HCT116 (cell line): ENCODE data around the gene CLDN3. TPM values are rescaled to one million over a fixed set of nuclear protein-coding genes. Genes with fewer than 3 reads are reported as not detected.

Source experiments
- ATAC-seq: fragments of 200-7000 bp; cut with Tn5 transposase; 2 replicates; pipeline ENCODE4 v1.9.1; 2020; ENCODE audit warnings: mild to moderate bottlenecking, moderate library complexity
- BruUV-seq: library from RNA; stranded (reverse); fragments of 400-500 nt; replicated peaks from 2 replicates; lab custom pipeline; 2021; lab: Mats Ljungman, UMichigan
- CTCF ChIA-PET: fragments of 300-600 bp; sonication (Branson Sonifier 250); formaldehyde crosslinking; loops from one replicate; lab custom pipeline; 2021; ENCODE audit warnings: antibody characterized with exemption; lab: Charles Lee
- POLR2A ChIA-PET: fragments of 300-600, 350-600 bp; sonication (Branson Sonifier 250); formaldehyde crosslinking; loops from one replicate; lab custom pipeline; 2021; ENCODE audit warnings: antibody characterized with exemption; lab: Charles Lee
- RAD21 ChIA-PET, 2 experiments: fragments of 300-600 bp; sonication (Branson Sonifier 250); formaldehyde crosslinking; loops; one replicate each; lab custom pipeline; 2023; ENCODE audit warnings: low total read pairs in 2 of 2; ENCODE audit not compliant: uncharacterized antibody in 2 of 2, unreplicated experiment in 2 of 2, low non-redundant PET in 1 of 2; lab: Charles Lee
- DNase-seq: peaks from one replicate; pipeline ENCODE4 v3.0.0-alpha.2; 2010; ENCODE audit warnings: low read depth, low spot score
- H2AFZ ChIP-seq: fragments of 200-600 bp; shearing (Covaris generic), sonication (generic); 2 replicates; pipeline ENCODE4 v1.6.1; 2017; ENCODE audit warnings: low read depth, mixed run types, mixed read lengths, antibody characterized with exemption, low read length; ENCODE audit not compliant: poor library complexity, severe bottlenecking
- H3K27ac ChIP-seq: 2 replicates; pipeline ENCODE4 v1.5.1; 2012; ENCODE audit warnings: low read depth, low read length
- H3K27me3 ChIP-seq: fragments of 200-600 bp; sonication (generic); 2 replicates; pipeline ENCODE4 v1.6.1; 2016; ENCODE audit warnings: mixed run types, low read length, mixed read lengths; ENCODE audit not compliant: insufficient read depth
- H3K36me3 ChIP-seq, 2 experiments: fragments of 200-500 bp in 1 of 2; fragments of 200-600 bp in 1 of 2; sonication (Bioruptor generic) in 1 of 2; sonication (generic) in 1 of 2; 2 replicates each; pipeline versions ENCODE4 v1.5.1 to v1.6.1; 2014 to 2016; ENCODE audit warnings: low read length in 2 of 2, inconsistent platforms in 1 of 2, mixed read lengths in 1 of 2, mixed run types in 1 of 2; ENCODE audit not compliant: insufficient read depth in 2 of 2, control insufficient read depth in 1 of 2
- H3K4me1 ChIP-seq, 2 experiments: fragments of 200-600 bp in 1 of 2; sonication (generic) in 1 of 2; 2 replicates each; pipeline versions ENCODE4 v1.5.1 to v1.6.1; 2012 to 2017; ENCODE audit warnings: low read length in 2 of 2, inconsistent platforms in 1 of 2, mild to moderate bottlenecking in 1 of 2, mixed read lengths in 1 of 2, mixed run types in 1 of 2, moderate library complexity in 1 of 2; ENCODE audit not compliant: insufficient read depth in 2 of 2, control insufficient read depth in 1 of 2
- H3K4me2 ChIP-seq: fragments of 200-600 bp; sonication (generic); 2 replicates; pipeline ENCODE4 v1.6.1; 2017; ENCODE audit warnings: mixed run types, low read length, mixed read lengths
- H3K4me3 ChIP-seq, 2 experiments: fragments of 200-600 bp in 1 of 2; sonication (generic) in 1 of 2; replicated peaks in 1 of 2; 2 replicates each; pipeline ENCODE4 v1.5.1; 2011 to 2016; ENCODE audit warnings: low read length in 2 of 2, control low read depth in 1 of 2, low read depth in 1 of 2, mild to moderate bottlenecking in 1 of 2, mixed read lengths in 1 of 2, mixed run types in 1 of 2
- H3K79me2 ChIP-seq: fragments of 200-600 bp; sonication (generic); 2 replicates; pipeline ENCODE4 v1.6.1; 2017; ENCODE audit warnings: mild to moderate bottlenecking, mixed run types, low read length, moderate library complexity, mixed read lengths; ENCODE audit not compliant: insufficient read depth
- H3K9ac ChIP-seq: fragments of 200-600 bp; sonication (generic); 2 replicates; pipeline ENCODE4 v1.6.1; 2016; ENCODE audit warnings: low read length, mixed read lengths
- H3K9me2 ChIP-seq: fragments of 200-600 bp; sonication (generic), shearing (Covaris generic); 2 replicates; pipeline ENCODE4 v1.6.1; 2017; ENCODE audit warnings: mixed run types, mild to moderate bottlenecking, moderate library complexity; ENCODE audit not compliant: insufficient read depth
- H3K9me3 ChIP-seq, 2 experiments: fragments of 200-500 bp in 1 of 2; fragments of 200-600 bp in 1 of 2; sonication (Bioruptor generic) in 1 of 2; sonication (generic) in 1 of 2; 2 replicates each; pipeline ENCODE4 v1.6.1; 2014 to 2017; ENCODE audit warnings: low read length in 2 of 2, mixed read lengths in 2 of 2, inconsistent platforms in 1 of 2, low read depth in 1 of 2, mild to moderate bottlenecking in 1 of 2, mixed run types in 1 of 2, moderate library complexity in 1 of 2; ENCODE audit not compliant: control insufficient read depth in 1 of 2, insufficient read depth in 1 of 2
- H4K20me1 ChIP-seq: fragments of 200-600 bp; sonication (generic), shearing (Covaris generic); 2 replicates; pipeline ENCODE4 v1.6.1; 2017; ENCODE audit warnings: mixed run types, mild to moderate bottlenecking, moderate library complexity; ENCODE audit not compliant: insufficient read depth
- ATF3 ChIP-seq: IDR thresholded peaks from 2 replicates; pipeline ENCODE4 v1.6.1; 2012
- CEBPB ChIP-seq: IDR thresholded peaks from 2 replicates; pipeline ENCODE4 v1.6.1; 2012; ENCODE audit warnings: low read depth
- CTCF ChIP-seq, 3 experiments: fragments of 200-600 bp in 1 of 3; sonication (generic) in 1 of 3; IDR thresholded peaks in 2 of 3; conservative IDR thresholded peaks in 1 of 3; 2 replicates each; pipeline ENCODE4 v1.5.1; 2012 to 2017; ENCODE audit warnings: low read depth in 2 of 3, low read length in 2 of 3, antibody characterized with exemption in 1 of 3, borderline replicate concordance in 1 of 3, control low read depth in 1 of 3, mild to moderate bottlenecking in 1 of 3, mixed read lengths in 1 of 3, mixed run types in 1 of 3, moderate library complexity in 1 of 3; ENCODE audit not compliant: insufficient read depth in 1 of 3
- EGR1 ChIP-seq: IDR thresholded peaks from 2 replicates; pipeline ENCODE4 v1.6.1; 2012; ENCODE audit warnings: low read depth
- EZH2 ChIP-seq: fragments of 200-600 bp; sonication (generic); IDR thresholded peaks from 2 replicates; pipeline ENCODE4 v1.6.1; 2017; ENCODE audit warnings: antibody characterized with exemption, mixed run types
- EZH2phosphoT487 ChIP-seq: fragments of 200-600 bp; IDR thresholded peaks from 2 replicates; pipeline ENCODE4 v1.6.1; 2018; ENCODE audit warnings: antibody characterized with exemption, borderline replicate concordance
- FOSL1 ChIP-seq: IDR thresholded peaks from 2 replicates; pipeline ENCODE4 v1.6.1; 2012; ENCODE audit warnings: low read depth
- MAX ChIP-seq: IDR thresholded peaks from 2 replicates; pipeline ENCODE4 v1.6.1; 2012
- POLR2A ChIP-seq: IDR thresholded peaks from 2 replicates; pipeline ENCODE4 v1.7.0; 2011; ENCODE audit warnings: borderline replicate concordance; ENCODE audit not compliant: insufficient read depth, insufficient read length; ENCODE audit errors: extremely low read depth
- POLR2AphosphoS5 ChIP-seq: IDR thresholded peaks from 2 replicates; pipeline ENCODE4 v1.6.1; 2011; ENCODE audit warnings: mild to moderate bottlenecking, low read depth, low read length, moderate library complexity
- RAD21 ChIP-seq: IDR thresholded peaks from 2 replicates; pipeline ENCODE4 v1.6.1; 2012; ENCODE audit warnings: low read depth, mild to moderate bottlenecking
- SIN3A ChIP-seq: IDR thresholded peaks from 2 replicates; pipeline ENCODE4 v1.6.1; 2012; ENCODE audit warnings: low read depth
- SRF ChIP-seq: IDR thresholded peaks from 2 replicates; pipeline ENCODE4 v1.6.1; 2012; ENCODE audit warnings: low read depth
- TCF7L2 ChIP-seq: IDR thresholded peaks from 2 replicates; pipeline ENCODE4 v1.7.0; 2011; ENCODE audit warnings: borderline replicate concordance, inconsistent platforms; ENCODE audit not compliant: insufficient read depth, insufficient read length; ENCODE audit errors: extremely low read depth
- YY1 ChIP-seq: IDR thresholded peaks from 2 replicates; pipeline ENCODE4 v1.6.1; 2011; ENCODE audit warnings: low read length, low read depth, moderate library complexity, mild to moderate bottlenecking; ENCODE audit not compliant: insufficient replicate concordance; ENCODE audit errors: extremely low read depth
- ZBTB33 ChIP-seq: IDR thresholded peaks from 2 replicates; pipeline ENCODE4 v1.6.1; 2011; ENCODE audit warnings: mild to moderate bottlenecking, low read length, moderate library complexity; ENCODE audit not compliant: insufficient replicate concordance; ENCODE audit errors: extremely low read depth
- ZNF274 ChIP-seq: fragments of 200-500 bp; sonication (Bioruptor generic); IDR thresholded peaks from 2 replicates; pipeline ENCODE4 v1.6.1; 2014; ENCODE audit warnings: mild to moderate bottlenecking, low read depth, low read length, inconsistent platforms
- intact Hi-C: fragments of 100-400 bp; cut with micrococcal nuclease; formaldehyde crosslinking; loops from 2 replicates; pipeline ENCODE4 v1.10.0; 2022
- total RNA-seq: library from RNA; stranded (reverse); gene quantifications from one replicate; pipeline ENCODE4 v1.2.1, GENCODE V29; 2021; ENCODE audit not compliant: unreplicated experiment
- TF ChIP-seq, protein P1 (sequence below): IDR thresholded peaks from 2 replicates; pipeline ENCODE4 v1.6.1; 2012; ENCODE audit warnings: low read depth

CLDN3 gene
- total RNA-seq, 1 experiment from 2014 or later = 19.2 TPM

- RAD21 ChIA-PET = interaction anchor here (0.6 to 0.9 kb wide), 2 partner anchors 20 to 22 kb away, joined by 3 to 5 read pairs; no protein-coding TSS in a partner anchor
These were observed 19.0 kb upstream of the CLDN3 start for GRCh38 chr7:73789051-73789450.

More at GRCh38 chr7:73789051-73789450, 19.0 kb upstream of the CLDN3 start:
- DNase-seq (no peak), ATAC-seq (no peak)
- no peak overlapping the region for H3K27ac ChIP-seq
- no peak overlapping the region for H3K9ac ChIP-seq
- H3K9me2 ChIP-seq = no peaks in the 10 kb centered on the region
- intact Hi-C loops = no loop called here
- H3K27me3 ChIP-seq = no peaks in the 10 kb centered on the region
- H3K4me3 ChIP-seq = no peak overlapping the region
- no peak overlapping the region for H2AFZ ChIP-seq
- H3K36me3 ChIP-seq = no peaks in the 10 kb centered on the region
- TF ChIP-seq, protein P1, sequence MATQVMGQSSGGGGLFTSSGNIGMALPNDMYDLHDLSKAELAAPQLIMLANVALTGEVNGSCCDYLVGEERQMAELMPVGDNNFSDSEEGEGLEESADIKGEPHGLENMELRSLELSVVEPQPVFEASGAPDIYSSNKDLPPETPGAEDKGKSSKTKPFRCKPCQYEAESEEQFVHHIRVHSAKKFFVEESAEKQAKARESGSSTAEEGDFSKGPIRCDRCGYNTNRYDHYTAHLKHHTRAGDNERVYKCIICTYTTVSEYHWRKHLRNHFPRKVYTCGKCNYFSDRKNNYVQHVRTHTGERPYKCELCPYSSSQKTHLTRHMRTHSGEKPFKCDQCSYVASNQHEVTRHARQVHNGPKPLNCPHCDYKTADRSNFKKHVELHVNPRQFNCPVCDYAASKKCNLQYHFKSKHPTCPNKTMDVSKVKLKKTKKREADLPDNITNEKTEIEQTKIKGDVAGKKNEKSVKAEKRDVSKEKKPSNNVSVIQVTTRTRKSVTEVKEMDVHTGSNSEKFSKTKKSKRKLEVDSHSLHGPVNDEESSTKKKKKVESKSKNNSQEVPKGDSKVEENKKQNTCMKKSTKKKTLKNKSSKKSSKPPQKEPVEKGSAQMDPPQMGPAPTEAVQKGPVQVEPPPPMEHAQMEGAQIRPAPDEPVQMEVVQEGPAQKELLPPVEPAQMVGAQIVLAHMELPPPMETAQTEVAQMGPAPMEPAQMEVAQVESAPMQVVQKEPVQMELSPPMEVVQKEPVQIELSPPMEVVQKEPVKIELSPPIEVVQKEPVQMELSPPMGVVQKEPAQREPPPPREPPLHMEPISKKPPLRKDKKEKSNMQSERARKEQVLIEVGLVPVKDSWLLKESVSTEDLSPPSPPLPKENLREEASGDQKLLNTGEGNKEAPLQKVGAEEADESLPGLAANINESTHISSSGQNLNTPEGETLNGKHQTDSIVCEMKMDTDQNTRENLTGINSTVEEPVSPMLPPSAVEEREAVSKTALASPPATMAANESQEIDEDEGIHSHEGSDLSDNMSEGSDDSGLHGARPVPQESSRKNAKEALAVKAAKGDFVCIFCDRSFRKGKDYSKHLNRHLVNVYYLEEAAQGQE = no peak
- TF ChIP-seq SIN3A (no peak), ZBTB33 (no peak), RAD21 (no peak), EGR1 (no peak), CEBPB (no peak), TCF7L2 (no peak), ATF3 (no peak), YY1 (no peak), EZH2 (no peak), EZH2phosphoT487 (no peak), CTCF (IDR thresholded peaks at IDR 0.05 in 2 of 3, conservative IDR thresholded peaks at IDR 0.05 in 1 of 3; ENCODE audit: borderline replicate concordance in 1 of 3, insufficient read depth in 1 of 3, low read depth in 2 of 3, low read length in 2 of 3) (no peak), MAX (no peak), POLR2AphosphoS5 (no peak), SRF (no peak), FOSL1 (no peak), POLR2A (no peak), ZNF274 (no peak)
- H3K4me1 ChIP-seq = peaks cover 9 to 24% of the 10 kb centered on the region in 2 experiments; a peak in 3 of 4 replicates
- H3K4me2 ChIP-seq = no peak overlapping the region
- BruUV-seq = no TSS peak
- no peaks in the 10 kb centered on the region for H3K79me2 ChIP-seq
- no peaks in the 10 kb centered on the region for H4K20me1 ChIP-seq
- POLR2A ChIA-PET = interaction anchor here (0.7 kb wide), 1 partner anchor 11 kb away, joined by 3 read pairs; no protein-coding TSS in a partner anchor
- CTCF ChIA-PET = no interaction called here
- no peaks in the 10 kb centered on the region for H3K9me3 ChIP-seq
